ENCODE data around the gene TPRN.

TPRN gene

DNA sequence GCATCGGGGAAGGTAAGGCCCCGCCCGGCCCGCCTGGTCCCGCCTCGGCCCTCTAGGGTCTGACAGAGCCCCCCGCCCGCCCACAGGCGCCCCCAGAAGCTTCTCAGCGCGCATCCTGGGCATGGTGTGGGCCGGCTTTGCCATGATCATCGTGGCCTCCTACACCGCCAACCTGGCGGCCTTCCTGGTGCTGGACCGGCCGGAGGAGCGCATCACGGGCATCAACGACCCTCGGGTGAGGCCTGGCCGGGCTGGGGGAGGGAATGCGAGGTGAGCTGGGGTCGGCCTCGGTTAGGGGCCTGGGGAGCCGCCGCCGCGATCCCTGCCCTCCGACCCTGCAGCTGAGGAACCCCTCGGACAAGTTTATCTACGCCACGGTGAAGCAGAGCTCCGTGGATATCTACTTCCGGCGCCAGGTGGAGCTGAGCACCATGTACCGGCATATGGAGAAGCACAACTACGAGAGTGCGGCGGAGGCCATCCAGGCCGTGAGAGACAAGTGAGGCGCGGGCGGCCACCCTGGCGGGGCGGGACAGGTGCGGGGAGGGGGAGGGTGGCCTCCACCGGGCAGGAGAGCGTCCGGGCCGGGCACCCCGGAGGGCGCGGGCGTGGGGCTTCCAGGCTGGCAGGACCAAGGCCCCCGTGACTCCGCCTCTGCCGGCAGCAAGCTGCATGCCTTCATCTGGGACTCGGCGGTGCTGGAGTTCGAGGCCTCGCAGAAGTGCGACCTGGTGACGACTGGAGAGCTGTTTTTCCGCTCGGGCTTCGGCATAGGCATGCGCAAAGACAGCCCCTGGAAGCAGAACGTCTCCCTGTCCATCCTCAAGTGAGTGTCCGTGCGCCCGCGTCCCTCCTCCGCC lies 37.8 kb downstream of the TPRN start:
- peaks cover 23% of the 10 kb centered on the region for H3K4me1 ChIP-seq (ENCODE audit: insufficient read depth, low read length, poor library complexity, severe bottlenecking)
- H3K9me3 ChIP-seq (ENCODE audit: insufficient read depth, low read depth, low read length), result no peaks in the 10 kb centered on the region
- no peaks in the 10 kb centered on the region for H4K20me1 ChIP-seq (ENCODE audit: insufficient read depth, low read length, poor library complexity, severe bottlenecking)
- H3K27me3 ChIP-seq (ENCODE audit: insufficient read depth, low read length, poor library complexity, severe bottlenecking), result peaks cover 3% of the 10 kb centered on the region
- no peak overlapping the region for H3K9ac ChIP-seq (ENCODE audit: low read depth, low read length, poor library complexity, severe bottlenecking)
- no peak overlapping the region for H3K4me2 ChIP-seq (ENCODE audit: low read depth, low read length, poor library complexity, severe bottlenecking)
- H3K4me3 ChIP-seq (ENCODE audit: low read length, poor library complexity, severe bottlenecking), result no peak overlapping the region
- H3K36me3 ChIP-seq (ENCODE audit: insufficient read depth, low read length), result no peaks in the 10 kb centered on the region
- no peak for TF ChIP-seq EZH2phosphoT487 (IDR thresholded peaks at IDR 0.05; ENCODE audit: borderline replicate concordance)
- TF ChIP-seq, protein P1, sequence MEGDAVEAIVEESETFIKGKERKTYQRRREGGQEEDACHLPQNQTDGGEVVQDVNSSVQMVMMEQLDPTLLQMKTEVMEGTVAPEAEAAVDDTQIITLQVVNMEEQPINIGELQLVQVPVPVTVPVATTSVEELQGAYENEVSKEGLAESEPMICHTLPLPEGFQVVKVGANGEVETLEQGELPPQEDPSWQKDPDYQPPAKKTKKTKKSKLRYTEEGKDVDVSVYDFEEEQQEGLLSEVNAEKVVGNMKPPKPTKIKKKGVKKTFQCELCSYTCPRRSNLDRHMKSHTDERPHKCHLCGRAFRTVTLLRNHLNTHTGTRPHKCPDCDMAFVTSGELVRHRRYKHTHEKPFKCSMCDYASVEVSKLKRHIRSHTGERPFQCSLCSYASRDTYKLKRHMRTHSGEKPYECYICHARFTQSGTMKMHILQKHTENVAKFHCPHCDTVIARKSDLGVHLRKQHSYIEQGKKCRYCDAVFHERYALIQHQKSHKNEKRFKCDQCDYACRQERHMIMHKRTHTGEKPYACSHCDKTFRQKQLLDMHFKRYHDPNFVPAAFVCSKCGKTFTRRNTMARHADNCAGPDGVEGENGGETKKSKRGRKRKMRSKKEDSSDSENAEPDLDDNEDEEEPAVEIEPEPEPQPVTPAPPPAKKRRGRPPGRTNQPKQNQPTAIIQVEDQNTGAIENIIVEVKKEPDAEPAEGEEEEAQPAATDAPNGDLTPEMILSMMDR (conservative IDR thresholded peaks at IDR 0.05; ENCODE audit: low read length), result no peak
- no peaks in the 10 kb centered on the region for H3K79me2 ChIP-seq (ENCODE audit: insufficient read depth, low read length)
- H3K9me2 ChIP-seq (replicated peaks; ENCODE audit: low read depth, low read length), result no peaks in the 10 kb centered on the region
- no peak overlapping the region for H2AFZ ChIP-seq (ENCODE audit: low read length)
- no peaks in the 10 kb centered on the region for H3F3A ChIP-seq (ENCODE audit: low read depth)

DNA sequence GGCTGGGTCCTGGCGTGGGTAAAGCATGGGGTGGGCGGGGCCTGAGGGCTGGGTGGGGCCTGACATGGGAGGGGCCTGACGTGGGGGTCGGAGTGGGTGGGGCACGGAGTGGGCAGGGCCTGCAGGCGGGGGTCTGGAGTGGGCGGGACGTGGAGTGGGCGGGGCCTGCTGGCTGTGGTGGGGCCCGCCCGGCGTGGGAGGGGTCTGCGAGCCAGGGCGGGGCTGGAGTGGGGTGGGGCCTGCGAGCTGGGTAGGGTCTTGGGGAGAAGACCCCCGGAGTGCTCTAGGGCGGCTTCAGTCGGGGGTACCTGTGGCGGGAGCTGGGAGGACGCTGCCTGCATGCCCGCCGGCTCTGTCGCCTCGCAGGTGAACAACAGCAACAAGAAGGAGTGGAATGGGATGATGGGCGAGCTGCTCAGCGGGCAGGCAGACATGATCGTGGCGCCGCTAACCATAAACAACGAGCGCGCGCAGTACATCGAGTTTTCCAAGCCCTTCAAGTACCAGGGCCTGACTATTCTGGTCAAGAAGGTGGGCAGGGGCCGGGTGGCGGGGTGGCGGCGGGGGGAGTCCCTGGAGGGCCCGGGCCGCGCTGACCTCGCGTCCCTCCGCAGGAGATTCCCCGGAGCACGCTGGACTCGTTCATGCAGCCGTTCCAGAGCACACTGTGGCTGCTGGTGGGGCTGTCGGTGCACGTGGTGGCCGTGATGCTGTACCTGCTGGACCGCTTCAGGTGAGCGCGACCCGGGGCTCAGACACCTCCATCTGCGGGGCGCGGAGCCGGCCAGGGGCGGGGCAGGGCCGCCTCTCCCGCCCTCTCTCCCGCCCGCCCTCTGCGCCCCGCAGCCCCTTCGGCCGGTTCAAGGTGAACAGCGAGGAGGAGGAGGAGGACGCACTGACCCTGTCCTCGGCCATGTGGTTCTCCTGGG lies 38.7 kb downstream of the TPRN start:
- Histone ChIP-seq H3K79me2 (ENCODE audit: insufficient read depth, low read length) (no peaks in the 10 kb centered on the region), H3K4me2 (ENCODE audit: low read depth, low read length, poor library complexity, severe bottlenecking) (no peak overlapping the region), H3K4me3 (ENCODE audit: low read length, poor library complexity, severe bottlenecking) (no peak overlapping the region), H3K4me1 (ENCODE audit: insufficient read depth, low read length, poor library complexity, severe bottlenecking) (peaks cover 28% of the 10 kb centered on the region), H3F3A (ENCODE audit: low read depth) (no peaks in the 10 kb centered on the region), H4K20me1 (ENCODE audit: insufficient read depth, low read length, poor library complexity, severe bottlenecking) (no peaks in the 10 kb centered on the region), H3K36me3 (ENCODE audit: insufficient read depth, low read length) (no peaks in the 10 kb centered on the region), H3K9me2 (replicated peaks; ENCODE audit: low read depth, low read length) (no peaks in the 10 kb centered on the region), H3K27me3 (ENCODE audit: insufficient read depth, low read length, poor library complexity, severe bottlenecking) (no peaks in the 10 kb centered on the region), H3K9ac (ENCODE audit: low read depth, low read length, poor library complexity, severe bottlenecking) (no peak overlapping the region), H2AFZ (ENCODE audit: low read length) (no peak overlapping the region), H3K9me3 (ENCODE audit: insufficient read depth, low read depth, low read length) (no peaks in the 10 kb centered on the region)
- no peak for TF ChIP-seq EZH2phosphoT487 (IDR thresholded peaks at IDR 0.05; ENCODE audit: borderline replicate concordance)
- TF ChIP-seq, protein P1 (conservative IDR thresholded peaks at IDR 0.05; ENCODE audit: low read length), result no peak

DNA sequence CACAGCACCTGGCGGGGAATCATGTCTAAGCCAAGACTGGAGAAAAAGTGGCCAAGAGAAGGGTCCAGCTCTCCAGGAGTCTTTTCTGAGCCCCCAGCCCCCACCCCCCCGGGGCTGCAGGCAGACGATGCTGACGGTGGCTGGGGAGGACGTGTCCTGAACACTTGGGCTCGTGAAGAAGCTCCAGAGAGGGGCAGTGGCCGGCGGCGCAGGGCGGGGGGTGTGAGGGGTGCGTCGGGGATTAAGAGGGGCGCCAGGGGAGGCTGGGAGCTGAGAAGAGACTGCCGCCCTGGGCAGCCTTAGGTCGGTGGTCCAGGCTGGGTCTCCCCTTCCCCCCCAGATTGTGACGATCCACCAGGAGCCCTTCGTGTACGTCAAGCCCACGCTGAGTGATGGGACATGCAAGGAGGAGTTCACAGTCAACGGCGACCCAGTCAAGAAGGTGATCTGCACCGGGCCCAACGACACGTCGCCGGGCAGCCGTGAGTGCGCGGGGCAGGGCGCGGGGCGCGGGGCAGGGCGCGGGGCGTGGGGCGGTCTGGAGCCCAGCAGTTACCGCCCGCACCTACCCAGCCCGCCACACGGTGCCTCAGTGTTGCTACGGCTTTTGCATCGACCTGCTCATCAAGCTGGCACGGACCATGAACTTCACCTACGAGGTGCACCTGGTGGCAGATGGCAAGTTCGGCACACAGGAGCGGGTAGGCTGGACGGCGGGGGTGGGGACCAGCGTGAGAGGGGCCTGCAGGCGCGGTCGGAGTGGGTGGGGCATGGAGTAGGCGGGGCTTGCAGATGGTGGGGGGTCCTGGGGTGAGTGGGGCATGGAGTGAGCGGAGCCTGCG lies 39.6 kb downstream of the TPRN start:
- Histone ChIP-seq H3K4me1 (ENCODE audit: insufficient read depth, low read length, poor library complexity, severe bottlenecking) (peaks cover 28% of the 10 kb centered on the region), H3K36me3 (ENCODE audit: insufficient read depth, low read length) (no peaks in the 10 kb centered on the region), H3K27me3 (ENCODE audit: insufficient read depth, low read length, poor library complexity, severe bottlenecking) (no peaks in the 10 kb centered on the region), H2AFZ (ENCODE audit: low read length) (no peak overlapping the region), H3K4me2 (ENCODE audit: low read depth, low read length, poor library complexity, severe bottlenecking) (no peak overlapping the region), H3K79me2 (ENCODE audit: insufficient read depth, low read length) (no peaks in the 10 kb centered on the region), H3K9ac (ENCODE audit: low read depth, low read length, poor library complexity, severe bottlenecking) (no peak overlapping the region), H3F3A (ENCODE audit: low read depth) (no peaks in the 10 kb centered on the region), H3K4me3 (ENCODE audit: low read length, poor library complexity, severe bottlenecking) (no peak overlapping the region), H4K20me1 (ENCODE audit: insufficient read depth, low read length, poor library complexity, severe bottlenecking) (no peaks in the 10 kb centered on the region), H3K9me2 (replicated peaks; ENCODE audit: low read depth, low read length) (no peaks in the 10 kb centered on the region), H3K9me3 (ENCODE audit: insufficient read depth, low read depth, low read length) (no peaks in the 10 kb centered on the region)
- TF ChIP-seq, protein P1 (conservative IDR thresholded peaks at IDR 0.05; ENCODE audit: low read length), result no peak
- TF ChIP-seq EZH2phosphoT487 (IDR thresholded peaks at IDR 0.05; ENCODE audit: borderline replicate concordance), result no peak

Measured in Loucy (cell line).